HEK293 (cell line): Measurements from ENCODE around the gene ATE1.

Source experiments
- GLI2 ChIP-seq: fragments of 450-650 bp; formaldehyde crosslinking; IDR thresholded peaks from 2 replicates; pipeline ENCODE4; 2017; ENCODE audit warnings: missing biosample characterization, missing genetic modification characterization, low read depth, borderline replicate concordance
- GLIS2 ChIP-seq: fragments of 450-650 bp; formaldehyde crosslinking; IDR thresholded peaks from 2 replicates; pipeline ENCODE4 v1.5.1; 2016; ENCODE audit warnings: missing biosample characterization, missing genetic modification characterization
- KLF8 ChIP-seq: fragments of 450-650 bp; formaldehyde crosslinking; IDR thresholded peaks from 2 replicates; pipeline ENCODE4 v1.5.1; 2016; ENCODE audit warnings: missing biosample characterization, missing genetic modification characterization
- OVOL3 ChIP-seq: fragments of 450-650 bp; formaldehyde crosslinking; IDR thresholded peaks from 2 replicates; pipeline ENCODE4 v1.5.1; 2016; ENCODE audit warnings: missing biosample characterization, missing genetic modification characterization
- PBX3 ChIP-seq: sonication (generic); formaldehyde crosslinking; IDR thresholded peaks from 2 replicates; pipeline ENCODE4 v1.8.1; 2022; ENCODE audit warnings: mild to moderate bottlenecking, moderate library complexity, missing genetic modification reagents
- PRDM10 ChIP-seq: fragments of 450-650 bp; formaldehyde crosslinking; IDR thresholded peaks from 2 replicates; pipeline ENCODE4 v1.5.1; 2016; ENCODE audit warnings: missing biosample characterization, missing genetic modification characterization
- SCRT2 ChIP-seq: fragments of 450-650 bp; formaldehyde crosslinking; IDR thresholded peaks from 2 replicates; pipeline ENCODE4 v1.5.1; 2016; ENCODE audit warnings: missing biosample characterization, missing genetic modification characterization
- ZBTB1 ChIP-seq: fragments of 450-650 bp; formaldehyde crosslinking; IDR thresholded peaks from 2 replicates; pipeline ENCODE4 v1.5.1; 2016; ENCODE audit warnings: missing biosample characterization, missing genetic modification characterization
- ZBTB8A ChIP-seq: fragments of 450-650 bp; formaldehyde crosslinking; IDR thresholded peaks from 2 replicates; pipeline ENCODE4 v1.5.1; 2016; ENCODE audit warnings: missing biosample characterization, missing genetic modification characterization
- ZEB2 ChIP-seq: fragments of 450-650 bp; formaldehyde crosslinking; IDR thresholded peaks from 2 replicates; pipeline ENCODE4 v1.5.1; 2016; ENCODE audit warnings: missing biosample characterization, missing genetic modification characterization
- ZFP69B ChIP-seq: fragments of 450-650 bp; formaldehyde crosslinking; IDR thresholded peaks from 2 replicates; pipeline ENCODE4 v1.5.1; 2016; ENCODE audit warnings: missing biosample characterization, missing genetic modification characterization
- ZNF292 ChIP-seq: fragments of 450-650 bp; formaldehyde crosslinking; IDR thresholded peaks from 2 replicates; pipeline ENCODE4 v1.5.1; 2016; ENCODE audit warnings: low read depth, missing biosample characterization, missing genetic modification characterization, borderline replicate concordance
- ZNF354C ChIP-seq: fragments of 450-650 bp; formaldehyde crosslinking; IDR thresholded peaks from 2 replicates; pipeline ENCODE4 v1.5.1; 2016; ENCODE audit warnings: missing biosample characterization, missing genetic modification characterization, low read depth, borderline replicate concordance
- ZNF366 ChIP-seq: fragments of 450-650 bp; formaldehyde crosslinking; conservative IDR thresholded peaks from 2 replicates; pipeline ENCODE4 v1.5.1; 2016; ENCODE audit warnings: missing biosample characterization, missing genetic modification characterization
- ZNF391 ChIP-seq: fragments of 450-650 bp; formaldehyde crosslinking; IDR thresholded peaks from 2 replicates; pipeline ENCODE4 v1.5.1; 2016; ENCODE audit warnings: low read depth, missing biosample characterization, missing genetic modification characterization, borderline replicate concordance
- ZNF398 ChIP-seq: fragments of 450-650 bp; formaldehyde crosslinking; IDR thresholded peaks from 2 replicates; pipeline ENCODE4 v1.5.1; 2017; ENCODE audit warnings: missing biosample characterization, missing genetic modification characterization
- ZNF558 ChIP-seq: fragments of 450-650 bp; formaldehyde crosslinking; IDR thresholded peaks from 2 replicates; pipeline ENCODE4 v1.5.1; 2016; ENCODE audit warnings: missing biosample characterization, missing genetic modification characterization
- ZNF596 ChIP-seq: fragments of 450-650 bp; IDR thresholded peaks from 2 replicates; pipeline ENCODE4 v1.5.0; 2018; ENCODE audit warnings: missing biosample characterization, mild to moderate bottlenecking, missing genetic modification characterization, moderate library complexity
- ZNF707 ChIP-seq: fragments of 450-650 bp; formaldehyde crosslinking; IDR thresholded peaks from 2 replicates; pipeline ENCODE4 v1.5.1; 2016; ENCODE audit warnings: missing biosample characterization, missing genetic modification characterization
- ZNF776 ChIP-seq: fragments of 450-650 bp; formaldehyde crosslinking; IDR thresholded peaks from 2 replicates; pipeline ENCODE4 v1.5.0; 2017; ENCODE audit warnings: missing biosample characterization, missing genetic modification characterization, borderline replicate concordance
- ZNF830 ChIP-seq: fragments of 450-650 bp; IDR thresholded peaks from 2 replicates; pipeline ENCODE4 v1.5.0; 2018; ENCODE audit warnings: missing biosample characterization, missing genetic modification characterization, low read depth, mild to moderate bottlenecking, moderate library complexity
- TF ChIP-seq, protein P1 (sequence below): fragments of 450-650 bp; formaldehyde crosslinking; IDR thresholded peaks from 2 replicates; pipeline ENCODE4 v1.5.1; 2016; ENCODE audit warnings: missing biosample characterization, missing genetic modification characterization, low read depth
- TF ChIP-seq, protein P2 (sequence below): fragments of 450-650 bp; formaldehyde crosslinking; conservative IDR thresholded peaks from 2 replicates; pipeline ENCODE4 v1.5.1; 2016; ENCODE audit warnings: low read depth, missing biosample characterization, missing genetic modification characterization
- TF ChIP-seq, protein P3 (sequence below): fragments of 450-650 bp; formaldehyde crosslinking; IDR thresholded peaks from 2 replicates; pipeline ENCODE4 v1.5.1; 2016; ENCODE audit warnings: missing biosample characterization, missing genetic modification characterization

Gene ATE1

DNA sequence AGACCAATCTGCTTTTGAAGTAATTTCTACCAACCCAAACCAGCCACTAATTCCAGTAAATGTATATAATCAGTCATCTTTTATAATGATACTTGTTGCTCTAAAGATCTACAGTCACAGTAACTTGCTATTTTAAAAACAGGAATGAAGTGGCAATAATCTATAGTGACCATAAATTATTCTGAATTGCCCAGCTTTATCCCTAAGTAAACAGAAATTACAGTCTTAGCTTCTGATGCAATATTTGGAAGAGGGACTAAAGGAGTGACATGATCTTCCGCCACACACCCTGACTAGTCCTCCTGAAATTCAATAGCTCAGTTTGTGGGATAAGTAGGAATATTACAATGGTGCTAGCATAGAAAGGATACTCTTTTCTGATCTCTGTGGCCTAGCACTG is 96.1 kb downstream of the ATE1 start (continued):
- TF ChIP-seq PRDM10 (tag by site-specific recombination) (no peak), SCRT2 (peak; percentile 97), ZNF366 (tag by site-specific recombination) (peak; percentile 95), ZNF707 (tag by site-specific recombination) (no peak), ZEB2 (tag by site-specific recombination) (peak; percentile 99), GLI2 (tag by site-specific recombination) (peak; percentile 91), ZNF830 (tag by site-specific recombination) (no peak), KLF8 (tag by site-specific recombination) (peak; percentile 91), OVOL3 (tag by site-specific recombination) (peak; percentile 97), ZBTB1 (tag by site-specific recombination) (0 out of 2 replicates have a peak, but pooled peaks have one; percentile 60), ZBTB8A (tag by site-specific recombination) (peak; percentile 58; the same call in 1 of the 2 replicates), ZNF776 (no peak), GLIS2 (tag by site-specific recombination) (no peak), PBX3 (no peak), ZNF391 (tag by site-specific recombination) (peak; percentile 94), ZNF398 (tag by site-specific recombination) (peak; percentile 67; the same call in 1 of the 2 replicates), ZNF596 (peak; percentile 56), ZNF292 (tag by site-specific recombination) (no peak), ZFP69B (tag by site-specific recombination) (no peak; the same call in 1 of the 2 replicates), ZNF354C (no peak), ZNF558 (tag by site-specific recombination) (peak; percentile 80; the same call in 1 of the 2 replicates)
- TF ChIP-seq, protein P1, sequence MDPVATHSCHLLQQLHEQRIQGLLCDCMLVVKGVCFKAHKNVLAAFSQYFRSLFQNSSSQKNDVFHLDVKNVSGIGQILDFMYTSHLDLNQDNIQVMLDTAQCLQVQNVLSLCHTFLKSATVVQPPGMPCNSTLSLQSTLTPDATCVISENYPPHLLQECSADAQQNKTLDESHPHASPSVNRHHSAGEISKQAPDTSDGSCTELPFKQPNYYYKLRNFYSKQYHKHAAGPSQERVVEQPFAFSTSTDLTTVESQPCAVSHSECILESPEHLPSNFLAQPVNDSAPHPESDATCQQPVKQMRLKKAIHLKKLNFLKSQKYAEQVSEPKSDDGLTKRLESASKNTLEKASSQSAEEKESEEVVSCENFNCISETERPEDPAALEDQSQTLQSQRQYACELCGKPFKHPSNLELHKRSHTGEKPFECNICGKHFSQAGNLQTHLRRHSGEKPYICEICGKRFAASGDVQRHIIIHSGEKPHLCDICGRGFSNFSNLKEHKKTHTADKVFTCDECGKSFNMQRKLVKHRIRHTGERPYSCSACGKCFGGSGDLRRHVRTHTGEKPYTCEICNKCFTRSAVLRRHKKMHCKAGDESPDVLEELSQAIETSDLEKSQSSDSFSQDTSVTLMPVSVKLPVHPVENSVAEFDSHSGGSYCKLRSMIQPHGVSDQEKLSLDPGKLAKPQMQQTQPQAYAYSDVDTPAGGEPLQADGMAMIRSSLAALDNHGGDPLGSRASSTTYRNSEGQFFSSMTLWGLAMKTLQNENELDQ (tag by site-specific recombination) = no peak
- TF ChIP-seq, protein P2, sequence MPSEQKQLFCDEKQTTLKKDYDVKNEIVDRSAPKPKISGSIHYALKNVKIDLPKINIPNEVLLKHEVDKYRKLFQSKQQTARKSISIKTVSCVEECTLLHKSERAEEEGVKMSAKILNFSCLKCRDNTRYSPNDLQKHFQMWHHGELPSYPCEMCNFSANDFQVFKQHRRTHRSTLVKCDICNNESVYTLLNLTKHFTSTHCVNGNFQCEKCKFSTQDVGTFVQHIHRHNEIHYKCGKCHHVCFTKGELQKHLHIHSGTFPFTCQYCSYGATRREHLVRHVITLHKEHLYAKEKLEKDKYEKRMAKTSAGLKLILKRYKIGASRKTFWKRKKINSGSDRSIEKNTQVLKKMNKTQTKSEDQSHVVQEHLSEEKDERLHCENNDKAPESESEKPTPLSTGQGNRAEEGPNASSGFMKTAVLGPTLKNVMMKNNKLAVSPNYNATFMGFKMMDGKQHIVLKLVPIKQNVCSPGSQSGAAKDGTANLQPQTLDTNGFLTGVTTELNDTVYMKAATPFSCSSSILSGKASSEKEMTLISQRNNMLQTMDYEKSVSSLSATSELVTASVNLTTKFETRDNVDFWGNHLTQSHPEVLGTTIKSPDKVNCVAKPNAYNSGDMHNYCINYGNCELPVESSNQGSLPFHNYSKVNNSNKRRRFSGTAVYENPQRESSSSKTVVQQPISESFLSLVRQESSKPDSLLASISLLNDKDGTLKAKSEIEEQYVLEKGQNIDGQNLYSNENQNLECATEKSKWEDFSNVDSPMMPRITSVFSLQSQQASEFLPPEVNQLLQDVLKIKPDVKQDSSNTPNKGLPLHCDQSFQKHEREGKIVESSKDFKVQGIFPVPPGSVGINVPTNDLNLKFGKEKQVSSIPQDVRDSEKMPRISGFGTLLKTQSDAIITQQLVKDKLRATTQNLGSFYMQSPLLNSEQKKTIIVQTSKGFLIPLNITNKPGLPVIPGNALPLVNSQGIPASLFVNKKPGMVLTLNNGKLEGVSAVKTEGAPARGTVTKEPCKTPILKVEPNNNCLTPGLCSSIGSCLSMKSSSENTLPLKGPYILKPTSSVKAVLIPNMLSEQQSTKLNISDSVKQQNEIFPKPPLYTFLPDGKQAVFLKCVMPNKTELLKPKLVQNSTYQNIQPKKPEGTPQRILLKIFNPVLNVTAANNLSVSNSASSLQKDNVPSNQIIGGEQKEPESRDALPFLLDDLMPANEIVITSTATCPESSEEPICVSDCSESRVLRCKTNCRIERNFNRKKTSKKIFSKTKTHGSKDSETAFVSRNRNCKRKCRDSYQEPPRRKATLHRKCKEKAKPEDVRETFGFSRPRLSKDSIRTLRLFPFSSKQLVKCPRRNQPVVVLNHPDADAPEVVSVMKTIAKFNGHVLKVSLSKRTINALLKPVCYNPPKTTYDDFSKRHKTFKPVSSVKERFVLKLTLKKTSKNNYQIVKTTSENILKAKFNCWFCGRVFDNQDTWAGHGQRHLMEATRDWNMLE (tag by site-specific recombination) = peak; percentile 65; the same call in 1 of the 2 replicates
- TF ChIP-seq, protein P3, sequence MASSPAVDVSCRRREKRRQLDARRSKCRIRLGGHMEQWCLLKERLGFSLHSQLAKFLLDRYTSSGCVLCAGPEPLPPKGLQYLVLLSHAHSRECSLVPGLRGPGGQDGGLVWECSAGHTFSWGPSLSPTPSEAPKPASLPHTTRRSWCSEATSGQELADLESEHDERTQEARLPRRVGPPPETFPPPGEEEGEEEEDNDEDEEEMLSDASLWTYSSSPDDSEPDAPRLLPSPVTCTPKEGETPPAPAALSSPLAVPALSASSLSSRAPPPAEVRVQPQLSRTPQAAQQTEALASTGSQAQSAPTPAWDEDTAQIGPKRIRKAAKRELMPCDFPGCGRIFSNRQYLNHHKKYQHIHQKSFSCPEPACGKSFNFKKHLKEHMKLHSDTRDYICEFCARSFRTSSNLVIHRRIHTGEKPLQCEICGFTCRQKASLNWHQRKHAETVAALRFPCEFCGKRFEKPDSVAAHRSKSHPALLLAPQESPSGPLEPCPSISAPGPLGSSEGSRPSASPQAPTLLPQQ = peak; percentile 61; the same call in 1 of the 2 replicates
